T-helper 1 cell treated with Interleukin-12 subunit alpha and Interleukin-12 subunit beta and Interleukin-4 antibody, amounts not matched to agents 30 μg/mL and 1 μg/mL, for 36 hours (primary cell): Measurements from ENCODE around the gene PKD2L1.
A peak's percentile ranks its signal among the peaks of the same experiment; 100 is the strongest.
"Not testable (repeated sequence)": the region's sequence is repeated elsewhere in the genome, so short reads cannot be mapped to it uniquely, and the experiment has no call there.

Experiments used
- H3K27ac Mint-ChIP-seq: one replicate; pipeline ENCODE4 v1.8.0; 2021; ENCODE audit warnings: mild to moderate bottlenecking, mixed read lengths
- H3K27me3 Mint-ChIP-seq: one replicate; pipeline ENCODE4 v1.8.0; 2021; ENCODE audit warnings: low read depth, mixed read lengths
- H3K36me3 Mint-ChIP-seq: one replicate; pipeline ENCODE4 v1.8.0; 2021; ENCODE audit warnings: low read depth, mixed read lengths
- H3K4me1 Mint-ChIP-seq: one replicate; pipeline ENCODE4 v1.8.0; 2021; ENCODE audit warnings: low read depth, mixed read lengths
- H3K4me3 Mint-ChIP-seq: one replicate; pipeline ENCODE4 v1.8.0; 2021; ENCODE audit warnings: mild to moderate bottlenecking, moderate library complexity, mixed read lengths
- H3K9me3 Mint-ChIP-seq: one replicate; pipeline ENCODE4 v1.8.0; 2021; ENCODE audit warnings: mixed read lengths

Gene PKD2L1

DNA sequence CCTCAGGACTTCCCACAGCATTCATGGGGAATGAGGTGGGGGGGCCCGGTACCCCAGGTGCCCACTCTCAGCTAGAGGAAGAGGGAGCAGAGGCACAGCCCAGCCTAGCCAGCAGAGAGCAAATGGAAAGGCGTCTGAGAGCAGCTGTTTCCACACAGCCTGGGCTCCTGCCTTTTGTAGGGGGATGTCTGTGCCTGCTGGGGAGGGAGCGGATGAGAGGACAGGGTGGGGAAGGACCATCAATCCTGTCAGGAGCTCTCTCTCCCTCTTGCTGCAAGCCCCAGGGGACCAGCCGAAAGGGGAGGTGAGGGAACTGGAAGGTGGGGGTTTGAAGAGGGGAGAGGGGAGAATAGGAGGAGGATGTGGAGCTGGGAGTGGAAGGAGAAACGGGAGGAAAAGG, at the start of gene PKD2L1:
PKD2L1 (minus strand) TSS at position 150 of the 400 bp plus-strand sequence; CDS start at position 25, 125 bp downstream.
- Mint-ChIP-seq H3K9me3 (no peaks in the 10 kb centered on the region), H3K27me3 (peaks cover 29% of the 10 kb centered on the region), H3K27ac (no peak within 1 kb of the TSS), H3K4me3 (no peak within 1 kb of the TSS), H3K36me3 (no peaks in the 10 kb centered on the region), H3K4me1 (peaks cover 22% of the 10 kb centered on the region)

DNA sequence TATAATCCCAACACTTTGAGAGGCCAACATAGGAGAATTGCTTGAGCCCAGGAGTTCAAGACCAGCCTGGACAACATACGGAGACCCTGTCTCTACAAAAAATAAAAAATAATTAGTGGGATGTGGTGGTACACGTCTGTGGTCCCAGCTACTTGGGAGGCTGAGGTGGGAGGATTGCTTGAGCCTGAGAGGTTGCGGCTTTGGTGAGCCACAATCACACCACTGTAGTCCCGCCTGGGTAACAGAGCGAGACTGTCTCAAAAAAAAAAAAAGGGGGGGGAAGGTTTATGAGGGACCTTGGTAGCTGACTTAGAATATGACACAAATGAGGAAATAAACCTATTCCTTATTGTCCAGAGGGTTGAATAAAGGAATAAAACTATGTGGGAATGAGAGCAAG, 47.8 kb upstream of the PKD2L1 start:
- Mint-ChIP-seq H3K27ac (no peak overlapping the region), H3K9me3 (no peaks in the 10 kb centered on the region), H3K4me3 (no peak overlapping the region), H3K4me1 (peaks cover 17% of the 10 kb centered on the region), H3K36me3 (peaks cover 18% of the 10 kb centered on the region), H3K27me3 (no peaks in the 10 kb centered on the region)

DNA sequence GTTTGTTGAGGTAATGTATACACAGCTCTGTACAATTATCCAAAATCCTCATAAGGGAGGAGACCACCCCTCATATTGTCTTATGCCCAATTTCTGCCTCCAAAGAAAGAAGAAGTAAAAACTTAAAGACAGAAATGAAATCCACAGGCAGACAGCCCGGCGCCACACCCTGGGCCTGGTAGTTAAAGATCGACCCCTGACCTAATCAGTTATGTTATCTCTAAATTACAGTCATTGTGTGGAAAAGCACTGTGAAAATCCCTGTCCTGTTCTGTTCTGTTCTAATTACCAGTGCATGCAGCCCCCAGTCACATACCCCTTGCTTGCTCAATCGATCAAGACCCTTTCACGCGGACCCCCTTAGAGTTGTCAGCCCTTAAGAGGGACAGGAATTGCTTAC, 46.6 kb upstream of the PKD2L1 start:
- H3K9me3 Mint-ChIP-seq, H3K36me3 Mint-ChIP-seq, H3K27ac Mint-ChIP-seq, H3K27me3 Mint-ChIP-seq, H3K4me3 Mint-ChIP-seq: not testable (repeated sequence)
- peaks cover 15% of the 10 kb centered on the region for H3K4me1 Mint-ChIP-seq

DNA sequence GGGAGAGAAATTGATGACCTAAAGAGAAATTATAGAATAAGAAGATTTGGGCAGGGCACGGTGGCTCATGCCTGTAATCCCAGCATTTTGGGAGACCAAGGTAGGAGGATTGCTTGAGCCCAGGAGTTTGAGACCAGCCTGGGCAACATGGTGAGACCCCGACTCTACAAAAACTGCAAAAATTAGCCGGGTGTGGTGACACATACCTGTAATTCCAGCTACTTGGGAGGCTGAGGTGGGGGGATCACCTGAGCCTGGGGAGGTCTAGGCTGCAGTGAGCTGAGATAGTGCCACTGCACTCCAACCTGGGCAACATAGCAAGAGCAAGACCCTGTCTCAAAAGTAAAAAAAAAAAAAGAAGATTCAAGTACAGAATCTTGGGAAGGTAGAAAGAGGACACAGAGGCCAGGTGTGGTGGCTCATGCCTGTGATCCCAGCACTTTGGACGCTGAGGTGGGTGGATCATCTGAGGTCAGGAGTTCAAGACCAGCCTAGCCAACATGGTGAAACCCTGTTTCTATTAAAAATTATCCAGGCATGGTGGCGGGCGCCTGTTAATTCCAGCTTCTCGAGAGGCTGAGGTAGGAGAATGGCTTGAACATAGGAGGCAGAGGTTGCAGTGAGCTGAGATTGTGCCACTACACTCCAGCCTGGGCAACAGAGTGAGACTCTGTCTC, 44.8 kb upstream of the PKD2L1 start:
- not testable (repeated sequence) for H3K9me3 Mint-ChIP-seq, H3K36me3 Mint-ChIP-seq, H3K27me3 Mint-ChIP-seq
- Mint-ChIP-seq H3K27ac (peak overlapping the region; percentile 22), H3K4me3 (peak overlapping the region; percentile 48), H3K4me1 (peaks cover 33% of the 10 kb centered on the region)

DNA sequence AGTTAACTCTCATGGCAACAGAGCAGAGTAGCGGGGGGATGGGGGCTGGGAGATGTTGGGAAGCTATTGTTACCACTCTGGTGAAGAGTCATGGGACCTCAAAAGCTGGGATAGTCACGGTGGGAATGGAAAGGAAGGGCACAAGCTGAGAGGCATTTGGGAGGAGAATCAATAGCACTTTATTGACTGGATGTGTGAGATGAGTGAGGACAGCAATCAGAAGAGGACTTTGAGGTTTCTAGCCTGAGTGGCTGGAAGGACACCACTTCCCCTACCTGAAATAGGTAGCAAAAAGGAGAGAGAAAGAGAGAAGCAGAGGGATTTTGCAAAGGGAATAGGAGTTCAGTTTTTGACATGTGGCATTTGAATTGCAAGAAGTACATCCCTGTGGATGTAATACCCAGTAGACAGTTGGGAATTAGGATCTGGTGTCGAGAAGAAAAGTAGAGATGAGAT, 44.2 kb upstream of the PKD2L1 start:
- no peak overlapping the region for H3K27ac Mint-ChIP-seq
- no peaks in the 10 kb centered on the region for H3K9me3 Mint-ChIP-seq
- no peaks in the 10 kb centered on the region for H3K27me3 Mint-ChIP-seq
- peaks cover 37% of the 10 kb centered on the region for H3K4me1 Mint-ChIP-seq
- no peaks in the 10 kb centered on the region for H3K36me3 Mint-ChIP-seq
- no peak overlapping the region for H3K4me3 Mint-ChIP-seq

DNA sequence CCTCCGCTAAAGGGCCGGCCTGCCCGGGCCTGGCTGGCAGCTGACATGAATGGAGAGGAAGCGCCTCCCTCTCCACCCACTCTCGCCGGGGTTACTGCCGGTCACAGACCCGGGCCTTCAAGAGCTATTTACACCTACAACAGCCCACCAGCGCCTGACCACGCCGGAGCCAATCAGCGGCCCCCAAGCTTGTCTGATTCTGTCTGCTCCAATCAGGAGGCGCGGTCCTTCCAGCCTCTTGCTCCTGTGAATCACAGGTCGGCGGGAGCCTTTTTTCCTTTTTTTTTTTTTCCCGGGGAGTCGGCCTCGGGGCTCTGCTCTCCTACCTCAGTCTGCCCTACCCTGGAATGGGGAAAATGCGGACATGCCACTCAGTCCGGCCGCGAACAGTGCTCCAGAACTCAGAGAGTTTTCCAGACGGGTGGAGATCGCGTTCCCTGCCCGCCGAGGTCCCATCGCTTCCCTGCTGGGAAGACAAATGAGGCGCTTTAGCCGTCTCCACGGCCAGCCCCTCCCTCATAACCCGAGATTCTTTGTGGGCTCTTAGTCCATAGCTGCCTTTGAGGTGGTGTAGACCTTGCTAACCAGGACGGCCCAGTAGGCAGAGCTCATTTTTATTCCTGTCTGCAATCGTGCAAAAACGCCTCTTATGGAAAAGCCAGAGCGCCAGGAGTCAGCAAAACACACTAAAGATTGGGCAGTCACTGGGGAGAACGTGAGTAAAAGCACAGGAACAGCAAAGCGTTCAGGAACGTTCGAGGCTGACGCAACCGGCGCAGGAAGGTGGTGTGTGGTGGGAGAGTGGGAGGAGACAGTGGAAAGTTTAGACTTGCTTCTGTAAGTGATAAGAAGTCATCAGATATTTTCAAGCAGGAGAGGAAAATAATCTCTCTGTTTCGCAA, 43.5 kb upstream of the PKD2L1 start:
- H3K4me1 Mint-ChIP-seq, result peaks cover 38% of the 10 kb centered on the region
- H3K27me3 Mint-ChIP-seq, result no peaks in the 10 kb centered on the region
- peaks cover 1% of the 10 kb centered on the region for H3K36me3 Mint-ChIP-seq
- no peak overlapping the region for H3K4me3 Mint-ChIP-seq
- H3K9me3 Mint-ChIP-seq, result no peaks in the 10 kb centered on the region
- H3K27ac Mint-ChIP-seq, result no peak overlapping the region

DNA sequence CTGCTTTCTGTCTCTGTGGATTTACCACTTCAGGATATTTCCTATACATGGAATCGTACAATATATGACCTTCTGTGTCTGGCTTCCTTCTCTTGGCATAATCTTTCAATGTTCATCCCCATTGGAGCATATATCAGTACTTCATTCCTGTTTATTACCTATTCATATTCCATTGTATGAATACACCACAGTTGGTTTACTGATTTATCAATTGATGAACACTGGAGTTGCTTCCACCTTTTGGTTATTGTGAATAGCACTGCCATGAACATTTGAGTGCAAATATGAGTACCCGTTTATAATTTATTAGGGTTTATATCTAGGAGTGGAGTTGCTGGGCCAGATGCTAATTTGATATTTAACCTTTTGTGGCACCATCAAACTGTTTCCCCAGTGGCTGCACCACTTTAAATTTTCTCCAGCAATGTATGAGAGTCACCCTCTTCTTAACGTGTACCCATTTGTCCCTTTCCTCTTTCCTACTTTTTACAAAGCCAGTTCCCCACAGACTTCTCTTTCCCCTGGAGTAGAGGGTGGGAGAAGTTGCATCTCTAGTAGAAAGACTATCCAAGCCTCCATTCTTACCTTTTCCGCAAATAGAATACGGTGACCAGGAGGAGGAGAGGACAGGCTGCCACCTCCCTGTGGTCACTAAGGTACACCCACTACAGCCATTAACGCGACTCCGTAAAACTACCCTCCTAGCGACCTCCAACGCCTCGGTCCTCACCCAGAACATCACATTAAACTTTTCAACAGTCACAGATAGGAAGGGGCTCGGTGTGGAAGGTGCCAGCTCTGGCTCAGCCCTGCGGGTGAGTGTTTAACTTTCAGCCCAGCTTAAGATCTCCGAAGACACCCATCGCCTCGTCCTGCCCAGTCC, 42.6 kb upstream of the PKD2L1 start:
- H3K36me3 Mint-ChIP-seq, result peaks cover 1% of the 10 kb centered on the region
- H3K9me3 Mint-ChIP-seq, result no peaks in the 10 kb centered on the region
- H3K4me3 Mint-ChIP-seq, result no peak overlapping the region
- H3K4me1 Mint-ChIP-seq, result peaks cover 33% of the 10 kb centered on the region
- no peak overlapping the region for H3K27ac Mint-ChIP-seq
- no peaks in the 10 kb centered on the region for H3K27me3 Mint-ChIP-seq

DNA sequence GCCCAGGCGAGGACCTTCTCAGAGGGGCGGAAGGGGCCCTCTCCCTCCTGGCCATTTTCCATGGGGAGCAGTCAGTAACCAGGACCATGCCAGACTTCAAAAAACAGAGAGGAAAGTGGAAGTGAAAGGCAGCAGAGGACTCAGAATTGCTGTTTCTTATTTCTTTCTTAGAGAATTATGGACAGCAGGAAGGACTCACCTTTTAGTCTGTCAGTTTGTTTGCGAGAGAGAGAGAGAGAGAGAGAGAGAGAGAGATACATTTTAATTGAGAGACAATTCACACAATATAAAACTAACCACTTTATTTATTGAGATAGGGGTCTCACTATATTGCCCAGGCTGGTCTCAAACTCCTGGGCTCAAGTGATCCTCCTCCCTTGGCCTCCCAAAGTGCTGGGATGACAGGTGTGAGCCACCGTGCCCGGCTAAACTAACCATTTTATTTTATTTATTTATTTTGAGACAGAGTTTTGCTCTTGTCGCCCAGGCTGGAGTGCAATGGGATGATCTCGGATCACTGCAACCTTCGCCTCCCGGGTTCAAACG, 41.5 kb upstream of the PKD2L1 start:
- Mint-ChIP-seq H3K4me1 (peaks cover 36% of the 10 kb centered on the region), H3K27ac (peak overlapping the region; percentile 95), H3K9me3 (no peaks in the 10 kb centered on the region), H3K36me3 (peaks cover 3% of the 10 kb centered on the region), H3K4me3 (peak overlapping the region; percentile 68), H3K27me3 (no peaks in the 10 kb centered on the region)

DNA sequence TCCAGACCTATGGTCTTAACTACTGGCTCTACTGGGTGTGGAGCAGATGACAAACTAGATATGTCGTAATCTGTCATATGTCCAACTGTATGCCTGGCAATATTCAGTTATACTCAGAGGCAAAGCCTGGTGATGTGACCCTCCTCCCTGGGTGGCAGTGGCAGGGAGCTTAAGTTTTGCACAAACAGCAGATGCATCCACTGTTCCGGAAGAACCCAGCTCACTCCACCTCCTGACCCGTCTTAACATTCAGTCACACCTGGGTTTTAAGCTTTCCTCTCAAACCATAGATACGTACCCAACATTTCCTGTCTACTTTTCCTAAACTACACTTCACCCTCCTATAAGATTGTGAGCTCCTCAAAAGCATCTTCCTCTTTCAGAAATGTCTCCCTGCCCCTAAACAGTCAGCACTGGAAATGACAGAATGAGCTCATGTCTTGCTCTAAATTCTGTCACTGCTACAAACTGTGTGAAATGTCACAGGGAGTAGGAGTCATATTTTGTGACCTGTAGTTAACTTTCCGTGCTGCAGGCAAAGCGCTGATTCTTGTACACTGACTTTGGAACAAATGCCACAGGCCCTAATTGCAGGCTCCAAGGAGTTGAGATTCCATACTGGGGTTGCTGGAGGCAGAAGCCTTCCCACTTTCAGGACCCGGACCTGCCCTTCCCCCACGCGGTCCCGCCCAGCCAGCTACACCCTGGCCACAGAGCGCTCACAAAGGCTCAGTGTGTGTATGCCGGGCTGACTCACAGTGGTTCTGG, 40.9 kb upstream of the PKD2L1 start:
- Mint-ChIP-seq H3K27me3 (no peaks in the 10 kb centered on the region), H3K27ac (peak overlapping the region; percentile 95), H3K36me3 (peaks cover 3% of the 10 kb centered on the region), H3K4me1 (peaks cover 36% of the 10 kb centered on the region), H3K9me3 (no peaks in the 10 kb centered on the region), H3K4me3 (peak overlapping the region; percentile 68)

DNA sequence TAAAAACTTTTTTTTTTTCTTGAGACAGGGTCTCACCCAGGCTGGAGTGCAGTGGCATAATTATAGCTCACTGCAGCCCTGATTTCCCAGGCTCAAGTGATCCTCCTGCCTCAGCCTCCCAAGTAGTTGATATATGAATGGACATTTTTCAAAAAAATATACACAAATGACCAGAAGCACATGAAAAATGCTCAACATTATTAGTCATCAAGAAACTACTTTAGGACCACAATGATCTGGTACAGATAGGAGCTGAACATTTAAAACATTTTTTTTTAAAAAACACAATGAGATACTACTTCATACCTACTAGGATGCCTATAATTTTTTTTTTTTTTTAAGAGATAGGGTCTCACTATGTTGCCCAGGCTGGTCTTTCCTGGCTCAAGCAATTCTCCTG, 38.7 kb upstream of the PKD2L1 start:
- H3K36me3 Mint-ChIP-seq, result peaks cover 9% of the 10 kb centered on the region
- H3K4me1 Mint-ChIP-seq, result peaks cover 39% of the 10 kb centered on the region
- no peaks in the 10 kb centered on the region for H3K9me3 Mint-ChIP-seq
- no peaks in the 10 kb centered on the region for H3K27me3 Mint-ChIP-seq
- H3K27ac Mint-ChIP-seq, result no peak overlapping the region
- no peak overlapping the region for H3K4me3 Mint-ChIP-seq

DNA sequence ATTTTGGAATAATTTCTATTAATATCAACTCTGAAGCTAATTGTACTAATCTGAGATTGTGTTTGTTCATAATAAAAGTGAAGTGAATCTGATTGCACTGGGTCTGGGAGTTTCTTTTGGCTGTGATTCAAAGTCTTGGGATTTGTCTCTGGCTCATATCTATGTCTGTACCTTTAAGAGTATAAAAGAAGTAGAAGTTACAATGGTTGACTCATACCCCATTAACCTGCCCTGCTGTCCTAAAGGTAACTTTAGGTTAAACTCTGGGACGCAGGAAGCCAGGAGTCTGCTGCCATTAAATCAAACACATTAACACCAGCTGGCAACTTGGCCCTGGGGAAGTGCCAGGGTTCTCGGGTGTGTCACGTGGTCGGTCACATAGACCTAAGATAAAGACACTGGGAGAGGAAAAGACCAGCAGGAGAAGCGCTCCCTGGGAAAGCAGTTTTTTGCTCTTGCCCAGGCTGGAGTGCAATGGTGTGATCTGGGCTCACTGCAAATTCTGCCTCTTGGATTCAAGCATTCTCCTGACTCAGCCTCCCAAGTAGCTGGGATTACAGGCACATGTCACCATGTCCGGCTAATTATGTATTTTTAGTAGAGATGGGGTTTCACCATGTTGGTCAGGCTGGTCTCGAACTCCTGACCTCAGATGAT, 34.8 kb upstream of the PKD2L1 start:
- H3K27me3 Mint-ChIP-seq, result no peaks in the 10 kb centered on the region

DNA sequence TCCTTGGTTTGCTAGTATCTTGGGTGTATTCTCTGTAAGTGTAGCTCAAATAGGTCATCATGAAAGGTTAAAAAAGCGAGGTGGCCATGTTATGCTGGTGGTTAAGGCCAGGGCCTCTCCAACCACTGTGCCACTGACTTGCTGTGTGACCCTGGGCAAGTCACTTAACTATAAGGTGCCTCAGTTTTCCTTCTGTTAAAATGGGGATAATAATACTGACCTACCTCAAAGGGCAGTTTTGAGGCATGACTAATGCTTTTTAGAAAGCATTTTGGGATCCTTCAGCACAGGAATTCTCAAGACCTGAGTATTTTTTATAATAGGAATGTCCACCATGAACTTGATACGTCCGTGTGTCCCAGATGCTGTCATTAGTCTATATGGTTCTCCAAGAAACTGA, 34.1 kb upstream of the PKD2L1 start:
- H3K27ac Mint-ChIP-seq, result no peak overlapping the region
- H3K4me3 Mint-ChIP-seq, result no peak overlapping the region
- no peaks in the 10 kb centered on the region for H3K27me3 Mint-ChIP-seq
- peaks cover 37% of the 10 kb centered on the region for H3K4me1 Mint-ChIP-seq
- no peaks in the 10 kb centered on the region for H3K9me3 Mint-ChIP-seq
- H3K36me3 Mint-ChIP-seq, result peaks cover 49% of the 10 kb centered on the region

More for the DNA sequence above, 34.8 kb upstream of the PKD2L1 start:
- peaks cover 39% of the 10 kb centered on the region for H3K4me1 Mint-ChIP-seq
- H3K27ac Mint-ChIP-seq, result peak overlapping the region; percentile 12
- peaks cover 42% of the 10 kb centered on the region for H3K36me3 Mint-ChIP-seq
- H3K9me3 Mint-ChIP-seq, result no peaks in the 10 kb centered on the region
- no peak overlapping the region for H3K4me3 Mint-ChIP-seq
